HEK293T (cell line): ENCODE data around the gene COLEC12.

Experiments used
- ARNT ChIP-seq: fragments of 450-650 bp; IDR thresholded peaks from 2 replicates; pipeline ENCODE4 v1.6.1; 2017; ENCODE audit warnings: mild to moderate bottlenecking
- ELF4 ChIP-seq: fragments of 450-650 bp; IDR thresholded peaks from 2 replicates; pipeline ENCODE4 v1.6.1; 2017; ENCODE audit warnings: antibody characterized with exemption
- FOXA1 ChIP-seq: fragments of 450-650 bp; IDR thresholded peaks from 2 replicates; pipeline ENCODE4 v1.6.1; 2016; ENCODE audit warnings: mild to moderate bottlenecking
- FOXK2 ChIP-seq: fragments of 450-650 bp; IDR thresholded peaks from 2 replicates; pipeline ENCODE4 v1.6.1; 2016; ENCODE audit warnings: mild to moderate bottlenecking
- FOXM1 ChIP-seq: fragments of 450-650 bp; IDR thresholded peaks from 2 replicates; pipeline ENCODE4 v1.6.1; 2017; ENCODE audit warnings: mild to moderate bottlenecking, borderline replicate concordance
- HDGF ChIP-seq: fragments of 450-650 bp; IDR thresholded peaks from 2 replicates; pipeline ENCODE4 v1.6.1; 2017; ENCODE audit warnings: antibody characterized with exemption, borderline replicate concordance
- L3MBTL2 ChIP-seq: fragments of 450-650 bp; conservative IDR thresholded peaks from 2 replicates; pipeline ENCODE4 v1.6.1; 2016; ENCODE audit warnings: mild to moderate bottlenecking
- LEF1 ChIP-seq: fragments of 450-650 bp; IDR thresholded peaks from 2 replicates; pipeline ENCODE4 v1.6.1; 2017; ENCODE audit warnings: mild to moderate bottlenecking, borderline replicate concordance
- NFRKB ChIP-seq: fragments of 450-650 bp; IDR thresholded peaks from 2 replicates; pipeline ENCODE4 v1.6.1; 2016; ENCODE audit warnings: mild to moderate bottlenecking, moderate library complexity
- SP1 ChIP-seq: fragments of 450-650 bp; IDR thresholded peaks from 2 replicates; pipeline ENCODE4 v1.6.1; 2017
- SUZ12 ChIP-seq: fragments of 450-650 bp; IDR thresholded peaks from 2 replicates; pipeline ENCODE4 v1.6.1; 2016; ENCODE audit warnings: mild to moderate bottlenecking
- TARDBP ChIP-seq: fragments of 450-650 bp; IDR thresholded peaks from 2 replicates; pipeline ENCODE4 v1.6.1; 2016

- TF ChIP-seq SP1 (no peak), ARNT (no peak), HDGF (no peak), FOXA1 (no peak), L3MBTL2 (no peak), SUZ12 (no peak), LEF1 (no peak), FOXM1 (no peak), NFRKB (no peak), TARDBP (no peak), FOXK2 (no peak), ELF4 (no peak)
These were observed 137.9 kb downstream of the COLEC12 start for GRCh38 chr18:362311-363290.
